HS-27A (cell line): ENCODE measurements around the gene MAP4K1.

Experiments used
- DNase-seq: peaks from one replicate; pipeline ENCODE4 v3.0.0-alpha.2; 2012; ENCODE audit warnings: low read depth, missing footprints

The MAP4K1 gene

DNA sequence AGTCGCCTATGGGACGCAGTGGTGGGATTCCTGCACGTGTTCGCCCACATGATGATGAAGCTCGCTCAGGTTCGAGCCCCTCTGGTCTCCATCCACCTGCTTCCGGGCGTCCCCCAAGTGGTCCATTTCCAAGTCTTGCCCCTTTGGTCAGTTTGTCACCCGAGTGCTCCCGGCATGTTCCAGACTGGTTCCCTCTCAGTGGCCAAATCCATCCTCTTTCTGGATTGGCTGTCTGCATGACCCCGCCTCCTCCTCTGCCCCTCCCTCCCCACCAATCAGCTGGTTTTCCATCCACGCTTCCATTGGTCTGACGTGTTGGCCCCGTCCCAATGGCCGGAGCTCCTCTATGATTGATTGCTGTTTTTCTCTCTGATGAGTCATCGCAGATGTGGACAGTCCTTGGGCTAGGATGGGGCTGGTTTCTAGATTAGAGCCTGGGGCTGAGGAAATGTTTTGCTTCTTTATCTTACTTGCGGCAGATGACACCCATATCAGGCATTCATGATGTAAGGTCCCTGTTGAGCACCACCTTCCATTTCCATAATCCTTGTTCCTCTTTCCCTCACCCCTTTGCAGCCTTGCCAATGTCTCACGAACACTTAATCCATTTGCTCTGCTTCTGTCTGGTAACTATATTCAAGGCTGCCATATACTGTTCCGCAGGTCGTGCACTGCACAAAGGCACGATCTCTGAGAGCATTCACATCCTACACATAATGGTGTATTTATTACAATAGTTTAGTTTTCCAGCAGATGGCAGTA is 73.8 kb downstream of the MAP4K1 start:
- DNase-seq: peak; percentile 93

DNA sequence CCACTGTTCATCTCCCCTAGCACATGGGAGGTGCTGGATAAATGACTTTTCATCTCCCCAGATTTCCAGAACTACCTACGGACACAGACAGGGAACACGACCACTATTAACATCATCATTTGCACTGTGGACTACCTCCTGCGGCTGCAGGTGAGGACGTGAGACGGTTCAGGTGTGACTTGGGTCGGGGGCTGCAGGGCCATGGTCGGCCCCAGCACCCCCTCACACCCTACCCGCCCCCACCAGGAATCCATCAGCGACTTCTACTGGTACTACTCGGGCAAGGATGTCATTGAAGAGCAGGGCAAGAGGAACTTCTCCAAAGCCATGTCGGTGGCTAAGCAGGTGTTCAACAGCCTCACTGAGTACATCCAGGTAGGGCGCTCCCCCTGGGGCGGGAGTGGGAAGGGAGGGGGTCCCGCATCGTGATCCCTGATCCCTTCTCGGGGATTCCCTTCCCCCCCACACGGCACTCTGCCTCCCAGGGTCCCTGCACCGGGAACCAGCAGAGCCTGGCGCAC is 74.4 kb downstream of the MAP4K1 start:
- no peak for DNase-seq

DNA sequence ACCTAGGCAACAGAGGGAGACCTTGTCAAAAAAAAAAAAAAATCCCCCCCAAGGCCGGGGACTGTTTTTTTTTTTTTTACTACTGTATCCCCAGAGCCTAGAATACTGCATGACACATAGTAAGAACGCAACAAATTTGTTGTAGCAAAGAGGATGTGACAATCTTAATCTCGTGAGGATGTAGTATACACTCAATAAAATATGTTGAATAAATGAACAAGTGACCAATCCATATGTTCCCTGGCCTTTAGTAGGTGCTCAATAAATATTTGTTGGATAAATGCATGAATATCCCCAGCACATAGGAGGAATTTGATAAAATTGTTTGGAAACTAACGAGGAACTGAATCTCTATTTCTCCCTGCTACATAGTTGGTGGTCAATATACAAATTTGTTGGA is 75.7 kb downstream of the MAP4K1 start:
- DNase-seq: no peak

DNA sequence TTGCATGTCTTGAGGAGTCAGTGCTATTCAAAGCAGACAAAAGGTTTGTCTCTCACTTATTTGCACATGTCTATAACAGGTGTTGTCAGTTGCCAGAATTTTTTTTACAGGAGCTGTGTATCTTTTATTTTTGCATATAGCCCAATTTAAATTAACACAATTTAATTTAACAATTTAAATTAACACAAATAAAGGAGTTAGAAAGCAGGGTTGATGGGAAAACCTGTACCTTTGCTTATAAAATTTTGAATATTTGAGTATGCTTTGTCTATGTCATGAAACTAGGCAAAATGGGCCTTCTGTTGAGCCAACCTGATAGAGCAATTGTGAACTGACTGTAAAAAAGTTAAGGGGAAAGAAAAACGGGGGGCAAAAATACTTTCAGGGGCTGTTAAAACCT is 78.0 kb downstream of the MAP4K1 start:
- no peak for DNase-seq

DNA sequence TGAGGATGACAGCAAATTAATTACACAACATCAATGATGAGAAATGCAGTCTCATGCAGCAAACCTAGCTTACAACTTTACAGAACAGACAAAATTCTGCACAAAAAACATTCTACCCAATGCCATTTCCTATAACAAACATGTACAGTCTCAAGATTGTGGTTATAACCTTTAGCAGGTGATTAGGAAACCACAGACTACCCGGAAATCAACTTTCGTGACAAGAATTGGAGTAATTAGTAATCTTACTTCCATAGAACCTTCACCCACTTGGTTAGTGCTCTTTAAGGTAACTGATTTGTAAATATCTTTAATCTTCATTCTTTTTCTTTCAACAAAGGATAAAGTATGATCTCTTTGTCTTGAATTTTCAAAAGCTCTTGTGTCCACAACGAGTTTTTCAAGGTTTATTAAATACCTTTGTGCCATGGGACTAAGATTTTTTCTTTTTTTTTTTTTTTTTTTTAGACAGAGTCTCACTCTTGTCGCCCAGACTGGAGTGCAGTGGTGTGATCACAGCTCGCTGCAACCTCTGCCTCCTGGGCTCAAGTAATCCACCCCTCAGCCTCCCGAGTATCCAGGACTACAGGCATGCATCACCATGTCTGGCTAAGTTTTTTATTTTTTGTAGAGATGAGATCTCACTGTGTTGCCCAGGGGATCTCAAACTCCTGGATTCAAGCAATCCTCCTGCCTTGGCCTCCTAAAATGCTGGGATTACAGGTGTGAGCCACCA is 78.8 kb downstream of the MAP4K1 start:
- DNase-seq: no peak

DNA sequence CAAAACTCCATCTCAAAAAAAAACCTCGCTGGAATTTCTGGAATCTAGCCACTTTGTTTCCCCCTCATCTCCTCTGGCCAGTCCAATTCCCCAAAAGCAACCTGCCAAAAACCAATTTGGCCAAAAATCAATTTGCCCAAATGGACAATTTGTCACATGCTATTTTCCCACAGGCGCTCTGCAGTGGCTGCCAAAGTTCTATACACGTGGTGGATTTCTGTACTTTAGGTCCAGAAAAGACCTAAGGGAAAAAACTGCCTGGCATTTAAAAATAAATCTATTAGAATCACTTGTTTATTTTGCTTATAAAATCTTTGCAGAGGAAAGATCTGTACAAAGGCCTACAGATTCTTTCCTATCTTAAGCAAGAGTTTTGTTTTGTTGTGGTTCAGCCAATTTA is 79.4 kb downstream of the MAP4K1 start:
- DNase-seq: no peak
